MG63 (cell line): ENCODE measurements around the gene PC. TPM values are rescaled to one million over a fixed set of nuclear protein-coding genes. Genes with fewer than 3 reads are reported as not detected.

ENCODE experiments used
- DNase-seq: peaks from one replicate; pipeline ENCODE4 v3.0.0-alpha.2; 2020
- H3K27me3 ChIP-seq: fragments of 250-450 bp; sonication (Bioruptor Pico); 2 replicates; pipeline ENCODE4 v1.5.1; 2020; ENCODE audit warnings: mild to moderate bottlenecking, moderate library complexity
- H3K36me3 ChIP-seq: fragments of 250-450 bp; sonication (Bioruptor Pico); 2 replicates; pipeline ENCODE4 v1.5.1; 2020; ENCODE audit warnings: mild to moderate bottlenecking, moderate library complexity
- H3K4me3 ChIP-seq: fragments of 250-450 bp; sonication (Bioruptor Pico); 2 replicates; pipeline ENCODE4 v1.5.1; 2020; ENCODE audit warnings: mild to moderate bottlenecking, moderate library complexity
- H3K9me3 ChIP-seq: fragments of 250-450 bp; sonication (Bioruptor Pico); 2 replicates; pipeline ENCODE4 v1.5.1; 2020; ENCODE audit warnings: mild to moderate bottlenecking, moderate library complexity
- total RNA-seq: library from RNA; depleted of rRNA; stranded (reverse); fragments of >200 nt; shearing (Covaris generic); gene quantifications from 2 replicates; pipeline ENCODE4 v1.2.3, GENCODE V29; 2014; ENCODE audit warnings: low replicate concordance

PC gene
- total RNA-seq, 1 experiment from 2014 or later = 13.0 TPM

DNA sequence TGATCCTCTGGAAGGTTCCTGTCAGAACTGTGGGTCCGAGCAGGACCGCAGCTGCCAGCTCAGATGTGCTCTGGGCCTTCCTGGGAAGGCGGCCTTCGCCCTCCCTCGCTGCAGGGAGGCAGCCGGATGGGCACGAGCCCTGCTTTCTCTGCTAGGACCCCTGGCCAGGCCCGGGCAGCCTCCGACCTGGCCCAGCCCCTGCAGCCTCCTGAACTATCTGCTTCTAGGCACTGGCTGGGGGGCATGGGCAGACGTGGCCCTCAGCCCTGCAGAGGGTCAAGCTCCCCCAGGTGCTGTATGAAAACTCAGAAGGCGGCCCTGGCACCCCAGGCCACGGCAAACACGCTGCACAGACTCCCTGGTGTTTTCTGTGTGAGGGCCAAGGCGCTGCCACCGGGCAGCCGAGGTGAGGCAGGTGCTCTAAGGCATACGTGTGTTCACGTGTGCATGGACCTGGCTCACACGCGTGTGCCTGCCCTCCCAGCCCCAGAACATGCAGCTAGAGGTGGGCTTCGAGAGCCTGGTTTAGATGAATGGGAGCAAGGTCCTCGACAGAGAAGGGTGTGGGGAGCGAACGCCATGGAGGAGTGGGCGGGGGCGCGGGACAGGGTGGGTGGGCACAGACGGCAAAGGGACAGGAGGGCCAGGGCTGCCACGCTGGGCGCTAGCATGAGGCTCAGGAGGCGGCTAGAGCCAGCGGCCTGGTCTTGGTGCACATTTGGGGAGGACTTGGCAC is 97.0 kb downstream of the PC start:
- no peaks in the 10 kb centered on the region for H3K27me3 ChIP-seq
- no peaks in the 10 kb centered on the region for H3K9me3 ChIP-seq
- peaks cover 21% of the 10 kb centered on the region for H3K36me3 ChIP-seq
- DNase-seq = no peak
- H3K4me3 ChIP-seq = no peak overlapping the region

- H3K9me3 ChIP-seq = no peaks in the 10 kb centered on the region
- peaks cover 21% of the 10 kb centered on the region for H3K36me3 ChIP-seq
- DNase-seq = no peak
- no peaks in the 10 kb centered on the region for H3K27me3 ChIP-seq
- H3K4me3 ChIP-seq = no peak overlapping the region
These were observed 97.7 kb downstream of the PC start for GRCh38 chr11:66860449-66860831.

DNA sequence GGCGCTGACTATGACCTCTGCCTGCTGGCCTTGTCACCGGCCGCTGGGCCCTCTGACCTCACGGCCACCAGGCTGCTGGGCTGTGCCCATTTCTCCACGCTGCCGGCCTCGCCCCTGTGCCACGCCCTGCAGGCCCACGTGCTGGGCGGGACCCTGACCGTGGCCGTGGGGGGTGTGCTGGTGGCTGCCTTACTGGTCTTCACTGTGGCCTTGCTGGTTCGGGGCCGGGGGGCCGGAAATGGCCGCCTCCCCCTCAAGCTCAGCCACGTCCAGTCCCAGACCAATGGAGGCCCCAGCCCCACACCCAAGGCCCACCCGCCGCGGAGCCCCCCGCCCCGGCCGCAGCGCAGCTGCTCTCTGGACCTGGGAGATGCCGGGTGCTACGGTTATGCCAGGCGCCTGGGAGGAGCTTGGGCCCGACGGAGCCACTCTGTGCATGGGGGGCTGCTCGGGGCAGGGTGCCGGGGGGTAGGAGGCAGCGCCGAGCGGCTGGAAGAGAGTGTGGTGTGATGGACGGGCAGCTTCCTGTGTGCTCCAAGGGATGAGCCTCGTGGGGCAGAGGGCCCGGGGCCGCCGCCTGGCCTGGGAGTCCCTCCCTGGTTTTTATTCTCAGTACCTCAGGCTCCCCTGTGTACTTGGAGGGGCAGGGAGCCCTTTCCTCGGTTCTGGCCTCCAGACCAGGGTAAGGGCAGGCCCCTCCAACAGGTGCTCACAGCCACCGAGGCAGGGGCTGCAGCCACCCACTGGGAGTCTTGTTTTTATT is 98.3 kb downstream of the PC start:
- DNase-seq = no peak
- no peak overlapping the region for H3K4me3 ChIP-seq
- no peaks in the 10 kb centered on the region for H3K27me3 ChIP-seq
- no peaks in the 10 kb centered on the region for H3K9me3 ChIP-seq
- peaks cover 21% of the 10 kb centered on the region for H3K36me3 ChIP-seq

GRCh38 chr11:66858939-66859685 is 99.1 kb downstream of the PC start:
- Histone ChIP-seq H3K9me3 (no peaks in the 10 kb centered on the region), H3K27me3 (no peaks in the 10 kb centered on the region), H3K4me3 (no peak overlapping the region), H3K36me3 (peaks cover 21% of the 10 kb centered on the region)
- DNase-seq = no peak

- no peaks in the 10 kb centered on the region for H3K27me3 ChIP-seq
- H3K4me3 ChIP-seq = no peak overlapping the region
- no peak for DNase-seq
- no peaks in the 10 kb centered on the region for H3K9me3 ChIP-seq
- peaks cover 21% of the 10 kb centered on the region for H3K36me3 ChIP-seq
These were observed 99.8 kb downstream of the PC start for GRCh38 chr11:66858186-66858938.

DNA sequence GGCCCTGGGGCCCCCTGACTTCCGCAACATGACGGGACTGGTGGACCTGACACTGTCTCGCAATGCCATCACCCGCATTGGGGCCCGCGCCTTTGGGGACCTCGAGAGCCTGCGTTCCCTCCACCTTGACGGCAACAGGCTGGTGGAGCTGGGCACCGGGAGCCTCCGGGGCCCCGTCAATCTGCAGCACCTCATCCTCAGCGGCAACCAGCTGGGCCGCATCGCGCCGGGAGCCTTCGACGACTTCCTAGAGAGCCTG is 100.3 kb downstream of the PC start:
- Histone ChIP-seq H3K27me3 (no peaks in the 10 kb centered on the region), H3K4me3 (peak overlapping the region; percentile 51), H3K9me3 (no peaks in the 10 kb centered on the region), H3K36me3 (peaks cover 21% of the 10 kb centered on the region)
- DNase-seq = no peak

GRCh38 chr11:66857234-66857926 is 100.8 kb downstream of the PC start:
- no peaks in the 10 kb centered on the region for H3K9me3 ChIP-seq
- DNase-seq = no peak
- peaks cover 21% of the 10 kb centered on the region for H3K36me3 ChIP-seq
- no peaks in the 10 kb centered on the region for H3K27me3 ChIP-seq
- peak overlapping the region; percentile 51 for H3K4me3 ChIP-seq

DNA sequence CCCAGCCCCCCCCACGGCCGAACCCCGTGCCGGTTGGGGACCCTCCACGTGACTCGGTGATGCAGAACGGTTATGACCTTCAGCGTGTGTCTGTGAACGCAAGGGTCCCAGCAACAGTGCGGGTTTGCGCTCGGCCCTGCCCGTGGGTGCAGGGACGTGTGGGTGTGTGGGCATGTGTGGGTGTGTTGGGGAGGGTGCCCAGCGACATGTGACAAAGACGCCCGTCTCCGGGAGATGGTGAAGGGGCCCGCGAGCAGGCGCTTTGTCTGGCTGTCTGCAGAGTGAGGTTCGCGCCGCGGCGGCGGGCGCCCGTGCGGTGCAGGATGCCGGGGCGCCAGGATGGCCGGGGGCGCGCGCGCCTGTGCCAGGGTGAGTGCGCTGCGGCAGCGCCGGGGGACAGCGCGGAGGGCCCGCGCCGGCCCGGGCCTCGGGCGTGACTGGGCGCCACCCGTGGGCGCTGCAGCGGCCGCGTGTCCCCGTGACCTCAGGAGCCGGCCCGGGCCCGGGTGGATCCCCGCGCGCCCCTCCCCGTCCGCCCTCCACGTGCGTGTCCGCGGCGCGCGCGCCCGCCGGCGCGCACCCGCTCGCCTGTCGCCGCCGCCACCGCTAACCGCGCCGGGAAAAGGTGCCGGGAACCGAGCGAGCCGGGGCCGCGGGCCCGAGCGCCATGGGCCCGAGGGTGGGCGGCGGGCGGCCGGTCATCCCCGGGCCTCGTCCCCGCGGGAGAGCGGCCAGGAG is 101.5 kb downstream of the PC start, which contains the start of gene LRFN4:
TSS of gene LRFN4 (plus strand) at position 569 of the 738 bp plus-strand sequence. CDS start 681 bp downstream, outside the sequence.
- Histone ChIP-seq H3K27me3 (no peaks in the 10 kb centered on the region), H3K9me3 (no peaks in the 10 kb centered on the region), H3K36me3 (peaks cover 21% of the 10 kb centered on the region), H3K4me3 (peak within 1 kb of the TSS; percentile 81)
- no peak for DNase-seq

DNA sequence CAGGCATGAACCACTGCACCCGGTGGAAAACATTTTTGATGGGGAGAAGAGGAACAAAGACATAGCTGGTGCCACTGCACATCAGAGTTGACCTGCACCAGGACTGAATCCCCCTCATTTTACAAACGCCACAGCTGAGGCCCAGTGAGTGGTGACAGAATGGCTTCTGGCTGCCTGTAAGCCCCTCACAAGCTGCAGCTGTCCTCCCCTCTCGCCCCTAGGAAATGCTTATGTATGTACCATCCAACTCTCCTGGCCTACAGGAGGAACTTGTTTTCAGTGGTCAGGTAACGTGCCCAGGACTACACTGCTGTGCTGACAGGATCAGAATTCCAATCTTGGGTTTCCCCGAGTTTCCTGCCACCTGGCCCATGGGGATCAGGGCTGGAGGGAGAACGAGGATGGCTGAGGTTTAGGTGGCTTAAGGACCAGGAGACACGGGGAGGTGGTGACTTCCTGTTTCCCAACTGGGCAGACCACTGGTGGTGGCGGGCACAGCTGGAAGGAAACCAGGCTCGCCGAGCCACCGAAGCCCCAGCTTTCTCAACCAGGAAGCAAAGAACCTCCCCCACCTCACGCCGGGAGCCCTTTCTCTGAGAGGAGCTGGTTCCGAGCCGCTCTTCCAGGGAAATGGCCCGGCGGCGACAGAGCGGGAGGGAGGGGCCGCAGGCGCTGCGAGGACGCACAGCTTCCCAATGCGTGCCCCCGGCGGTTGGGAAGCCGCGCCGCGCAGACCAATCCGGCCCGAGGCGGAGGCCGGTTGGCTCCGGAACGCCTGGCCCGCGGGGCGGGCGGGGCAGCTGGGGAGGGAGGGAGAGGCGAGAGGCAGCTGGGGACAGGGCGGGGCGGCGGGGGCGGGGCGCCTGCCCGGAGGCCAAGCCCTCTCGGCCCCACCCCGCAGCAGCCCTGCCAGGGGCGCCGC is 102.3 kb downstream of the PC start:
- no peaks in the 10 kb centered on the region for H3K27me3 ChIP-seq
- H3K36me3 ChIP-seq = peaks cover 21% of the 10 kb centered on the region
- peak overlapping the region; percentile 81 for H3K4me3 ChIP-seq
- H3K9me3 ChIP-seq = no peaks in the 10 kb centered on the region
- DNase-seq = peak; percentile 97

- Histone ChIP-seq H3K4me3 (no peak overlapping the region), H3K36me3 (peaks cover 20% of the 10 kb centered on the region), H3K27me3 (no peaks in the 10 kb centered on the region), H3K9me3 (no peaks in the 10 kb centered on the region)
- DNase-seq = no peak
These were observed 103.4 kb downstream of the PC start for GRCh38 chr11:66854729-66855211.

DNA sequence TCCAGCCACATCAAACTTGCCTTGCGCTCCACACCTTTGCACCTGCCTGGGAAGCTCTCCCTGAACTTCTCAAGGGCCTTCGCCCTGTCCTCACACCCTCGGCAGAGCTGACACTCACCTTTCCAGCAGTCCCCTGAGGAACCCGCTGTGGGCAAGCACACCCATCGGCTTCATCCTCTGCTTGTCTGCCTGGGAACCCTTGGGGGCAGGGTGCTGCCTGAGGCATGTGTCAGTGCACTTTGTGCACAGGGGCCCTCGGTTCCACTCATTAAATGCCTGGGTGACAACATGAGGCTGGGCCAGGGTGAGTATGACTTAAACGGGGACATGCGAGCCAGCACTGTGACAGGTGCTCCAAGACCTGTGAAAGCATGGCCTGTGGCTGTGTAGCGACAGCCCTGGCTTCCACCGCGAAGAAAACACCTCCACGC is 103.9 kb downstream of the PC start:
- Histone ChIP-seq H3K36me3 (peaks cover 15% of the 10 kb centered on the region), H3K4me3 (no peak overlapping the region), H3K27me3 (no peaks in the 10 kb centered on the region), H3K9me3 (no peaks in the 10 kb centered on the region)
- no peak for DNase-seq

GRCh38 chr11:66853242-66854229 is 104.6 kb downstream of the PC start:
- H3K9me3 ChIP-seq = no peaks in the 10 kb centered on the region
- no peak overlapping the region for H3K4me3 ChIP-seq
- H3K36me3 ChIP-seq = peaks cover 8% of the 10 kb centered on the region
- no peak for DNase-seq
- H3K27me3 ChIP-seq = no peaks in the 10 kb centered on the region

- no peaks in the 10 kb centered on the region for H3K27me3 ChIP-seq
- DNase-seq = no peak
- no peak overlapping the region for H3K4me3 ChIP-seq
- no peaks in the 10 kb centered on the region for H3K9me3 ChIP-seq
- H3K36me3 ChIP-seq = peaks cover 2% of the 10 kb centered on the region
These were observed 105.5 kb downstream of the PC start for GRCh38 chr11:66852466-66853241.
